Activated CD8-positive, alpha-beta T cell treated with anti-CD3 and anti-CD28 coated beads for 36 hours (primary cell): ENCODE results near the gene PNPO. TPM values are rescaled to one million over a fixed set of nuclear protein-coding genes. Genes with fewer than 3 reads are reported as not detected.

Experiments used
- ATAC-seq: fragments of 200-7000 bp; cut with Tn5 transposase; one replicate; pipeline ENCODE4 v1.10.0; 2021; ENCODE audit warnings: mild to moderate bottlenecking, moderate library complexity
- CTCF ChIA-PET: fragments of 350-600 bp; sonication (Branson Sonifier 250); formaldehyde crosslinking; loops from one replicate; lab custom pipeline; 2021; ENCODE audit warnings: antibody characterized with exemption; lab: Charles Lee
- POLR2A ChIA-PET: fragments of 350-600 bp; sonication (Branson Sonifier 250); formaldehyde crosslinking; loops from one replicate; lab custom pipeline; 2021; ENCODE audit warnings: antibody characterized with exemption; lab: Charles Lee
- DNase-seq: peaks from one replicate; pipeline ENCODE4 v3.0.0-alpha.2; 2020
- H3K27ac Mint-ChIP-seq: one replicate; pipeline ENCODE4 v1.8.0; 2021; ENCODE audit warnings: mild to moderate bottlenecking, mixed read lengths
- H3K27me3 Mint-ChIP-seq: one replicate; pipeline ENCODE4 v1.8.0; 2021; ENCODE audit warnings: mixed read lengths
- H3K36me3 Mint-ChIP-seq: one replicate; pipeline ENCODE4 v1.8.0; 2021; ENCODE audit warnings: low read depth, mixed read lengths
- H3K4me1 Mint-ChIP-seq: one replicate; pipeline ENCODE4 v1.8.0; 2021; ENCODE audit warnings: low read depth, mixed read lengths
- H3K4me3 Mint-ChIP-seq: one replicate; pipeline ENCODE4 v1.8.0; 2021; ENCODE audit warnings: mild to moderate bottlenecking, moderate library complexity, mixed read lengths
- H3K9me3 Mint-ChIP-seq: one replicate; pipeline ENCODE4 v1.8.0; 2021; ENCODE audit warnings: mixed read lengths
- CTCF ChIP-seq: fragments of 200-600 bp; IDR thresholded peaks from one replicate; pipeline ENCODE4 v1.8.0; 2022; ENCODE audit warnings: antibody characterized with exemption, mild to moderate bottlenecking
- intact Hi-C: fragments of 100-400 bp; cut with micrococcal nuclease; formaldehyde crosslinking; loops from one replicate; pipeline ENCODE4 v1.10.0; 2022
- total RNA-seq, 2 experiments: library from RNA; stranded (reverse); gene quantifications; one replicate each; pipeline ENCODE4 v1.2.3, GENCODE V29; 2021

The PNPO gene
- total RNA-seq, 2 experiments from 2014 or later = 41.0 to 42.7 TPM

- ATAC-seq = no peak
- no peak for TF ChIP-seq CTCF
- Mint-ChIP-seq H3K36me3 (peaks cover 42% of the 10 kb centered on the region), H3K4me3 (peak overlapping the region; percentile 44), H3K27me3 (no peaks in the 10 kb centered on the region), H3K9me3 (peaks cover 3% of the 10 kb centered on the region), H3K4me1 (peaks cover 70% of the 10 kb centered on the region), H3K27ac (peak overlapping the region; percentile 86)
- CTCF ChIA-PET = interaction anchor here (0.7 to 16.3 kb wide), 27 partner anchors 11 to 242 kb away, joined by 3 to 284 read pairs (median 4); partner anchors contain the start of genes CDK5RAP3, OSBPL7, PRR15L and SCRN2
- no peak for DNase-seq
- intact Hi-C loops = loop anchor here (10.0 kb wide), 1 partner anchor 69 kb away; no protein-coding TSS in a partner anchor
- POLR2A ChIA-PET = interaction anchor here (5.0 kb wide), 1 partner anchor 25 kb away, joined by 35 read pairs; the partner anchor contains the start of gene CDK5RAP3
These were observed 4.4 kb downstream of the PNPO start for GRCh38 chr17:47945529-47946508.

- Mint-ChIP-seq H3K36me3 (peaks cover 39% of the 10 kb centered on the region), H3K4me3 (no peak overlapping the region)
- POLR2A ChIA-PET = interaction anchor here (0.8 to 1.1 kb wide), 3 partner anchors 10 to 26 kb away, joined by 3 to 8 read pairs (median 4); partner anchors contain the start of gene CDK5RAP3
These were observed 5.1 kb downstream of the PNPO start for GRCh38 chr17:47946516-47946915.

GRCh38 chr17:47946929-47947397 is 5.6 kb downstream of the PNPO start:
- H3K27ac Mint-ChIP-seq = peak overlapping the region; percentile 62
- peak; percentile 96 for TF ChIP-seq CTCF
- peaks cover 41% of the 10 kb centered on the region for H3K36me3 Mint-ChIP-seq
- ATAC-seq (peak; percentile 91), DNase-seq (peak; percentile 94)
- H3K4me3 Mint-ChIP-seq = no peak overlapping the region
- ChIA-PET POLR2A (interaction anchor here (0.8 to 1.1 kb wide), 3 partner anchors 10 to 26 kb away, joined by 3 to 8 read pairs (median 4); partner anchors contain the start of gene CDK5RAP3), CTCF (interaction anchor here (0.6 to 16.3 kb wide), 36 partner anchors 10 to 243 kb away, joined by 3 to 284 read pairs (median 4); partner anchors contain the start of genes CDK5RAP3, LRRC46, MRPL10 and OSBPL7)
- no peaks in the 10 kb centered on the region for H3K27me3 Mint-ChIP-seq
- H3K4me1 Mint-ChIP-seq = peaks cover 66% of the 10 kb centered on the region
- no peaks in the 10 kb centered on the region for H3K9me3 Mint-ChIP-seq
- intact Hi-C loops = loop anchor here (10.0 kb wide), 1 partner anchor 68 kb away; no protein-coding TSS in a partner anchor

More at GRCh38 chr17:47946516-47946915, 5.1 kb downstream of the PNPO start:
- DNase-seq = no peak
- TF ChIP-seq CTCF = no peak
- intact Hi-C loops = loop anchor here (10.0 kb wide), 1 partner anchor 68 kb away; no protein-coding TSS in a partner anchor
- no peak for ATAC-seq
- Mint-ChIP-seq H3K27ac (no peak overlapping the region), H3K27me3 (no peaks in the 10 kb centered on the region), H3K4me1 (peaks cover 65% of the 10 kb centered on the region), H3K9me3 (no peaks in the 10 kb centered on the region)
- CTCF ChIA-PET = interaction anchor here (0.7 to 16.3 kb wide), 34 partner anchors 10 to 242 kb away, joined by 3 to 284 read pairs (median 4); partner anchors contain the start of genes CDK5RAP3, LRRC46, MRPL10 and OSBPL7

GRCh38 chr17:47948706-47949196 is 7.4 kb downstream of the PNPO start:
- intact Hi-C loops = loop anchor here (10.0 kb wide), 1 partner anchor 66 kb away; no protein-coding TSS in a partner anchor
- CTCF ChIA-PET = interaction anchor here (0.6 to 16.3 kb wide), 34 partner anchors 8 to 653 kb away, joined by 3 to 284 read pairs (median 4); partner anchors contain the start of genes CDK5RAP3, LRRC46, MRPL10 and PNPO
- Mint-ChIP-seq H3K27ac (peak overlapping the region; percentile 78), H3K4me3 (peak overlapping the region; percentile 47), H3K4me1 (peaks cover 54% of the 10 kb centered on the region), H3K36me3 (peaks cover 41% of the 10 kb centered on the region), H3K9me3 (no peaks in the 10 kb centered on the region), H3K27me3 (no peaks in the 10 kb centered on the region)
- no peak for TF ChIP-seq CTCF
- DNase-seq = no peak
- ATAC-seq = no peak
- POLR2A ChIA-PET = interaction anchor here (0.7 to 2.7 kb wide), 8 partner anchors 8 to 128 kb away, joined by 3 to 10 read pairs (median 4); partner anchors contain the start of gene PNPO
